ENCODE data around the gene C1QTNF5. TPM values are rescaled to one million over a fixed set of nuclear protein-coding genes. Genes with fewer than 3 reads are reported as not detected.

The C1QTNF5 gene
- total RNA-seq, 1 donor: 6.5 TPM

DNA sequence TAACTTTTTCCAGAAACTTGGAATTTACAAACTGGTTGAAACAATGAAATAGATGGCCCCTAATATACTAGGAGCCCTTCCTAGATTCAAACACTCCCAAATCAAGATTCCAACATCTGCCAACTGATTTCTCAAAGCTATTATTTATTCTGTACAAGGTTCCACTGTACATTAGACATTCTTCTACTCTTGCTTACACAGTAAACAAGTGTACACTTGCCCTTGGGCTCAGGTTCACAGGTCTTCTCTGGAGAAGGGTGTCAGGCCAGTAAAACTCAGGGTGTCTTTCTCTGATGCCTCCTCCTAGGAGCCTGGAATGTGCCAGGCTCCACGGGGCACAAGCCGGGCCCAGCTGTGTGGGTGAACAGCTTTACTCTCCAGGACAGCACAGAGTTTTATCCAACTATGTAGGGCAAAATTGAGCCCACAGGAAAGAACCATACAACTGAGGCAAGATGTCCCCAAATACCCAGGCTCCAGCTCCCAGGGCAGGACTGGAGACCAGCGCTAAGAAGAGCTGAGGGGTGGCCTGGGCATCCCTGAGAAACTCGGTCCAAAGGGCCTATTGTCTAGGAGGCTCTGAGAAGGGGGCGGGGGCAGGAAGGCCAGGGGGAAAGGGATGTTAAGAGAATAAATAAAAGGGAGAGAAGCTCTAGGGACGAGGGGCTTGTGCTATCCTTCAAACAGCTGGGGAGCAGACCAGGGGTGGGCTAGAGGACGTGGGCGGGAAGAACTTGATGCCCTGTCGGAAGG, 14.6 kb upstream of the C1QTNF5 start:
- DNase-seq (ENCODE audit: low read depth): no peak

DNA sequence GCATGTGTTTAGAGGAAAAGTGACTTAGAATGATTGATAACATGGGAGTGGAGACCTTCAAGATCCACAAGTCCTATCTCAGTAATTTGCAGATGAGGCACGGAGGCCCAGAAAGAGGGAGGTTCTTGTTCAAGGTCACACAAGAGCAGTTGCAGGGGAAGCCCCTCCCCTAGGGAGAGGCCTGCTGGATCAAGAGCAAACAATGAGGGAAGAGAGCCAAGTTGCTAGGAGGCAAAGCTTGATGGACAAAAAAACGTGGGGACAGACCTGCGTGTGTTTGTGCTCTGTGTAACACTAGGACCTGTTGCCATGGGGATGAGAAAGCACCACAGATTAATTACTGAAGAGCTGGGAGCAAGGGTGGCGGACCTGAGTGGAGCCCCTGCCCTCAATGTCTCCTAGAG, 12.2 kb upstream of the C1QTNF5 start:
- TF ChIP-seq, protein P1, sequence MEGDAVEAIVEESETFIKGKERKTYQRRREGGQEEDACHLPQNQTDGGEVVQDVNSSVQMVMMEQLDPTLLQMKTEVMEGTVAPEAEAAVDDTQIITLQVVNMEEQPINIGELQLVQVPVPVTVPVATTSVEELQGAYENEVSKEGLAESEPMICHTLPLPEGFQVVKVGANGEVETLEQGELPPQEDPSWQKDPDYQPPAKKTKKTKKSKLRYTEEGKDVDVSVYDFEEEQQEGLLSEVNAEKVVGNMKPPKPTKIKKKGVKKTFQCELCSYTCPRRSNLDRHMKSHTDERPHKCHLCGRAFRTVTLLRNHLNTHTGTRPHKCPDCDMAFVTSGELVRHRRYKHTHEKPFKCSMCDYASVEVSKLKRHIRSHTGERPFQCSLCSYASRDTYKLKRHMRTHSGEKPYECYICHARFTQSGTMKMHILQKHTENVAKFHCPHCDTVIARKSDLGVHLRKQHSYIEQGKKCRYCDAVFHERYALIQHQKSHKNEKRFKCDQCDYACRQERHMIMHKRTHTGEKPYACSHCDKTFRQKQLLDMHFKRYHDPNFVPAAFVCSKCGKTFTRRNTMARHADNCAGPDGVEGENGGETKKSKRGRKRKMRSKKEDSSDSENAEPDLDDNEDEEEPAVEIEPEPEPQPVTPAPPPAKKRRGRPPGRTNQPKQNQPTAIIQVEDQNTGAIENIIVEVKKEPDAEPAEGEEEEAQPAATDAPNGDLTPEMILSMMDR (IDR thresholded peaks at IDR 0.05; ENCODE audit: insufficient read depth, low read depth, low read length): no peak
- DNase-seq (ENCODE audit: low read depth): no peak

More for the DNA sequence above, 14.6 kb upstream of the C1QTNF5 start:
- no peak overlapping the region for H3K4me3 ChIP-seq (ENCODE audit: low read depth, low read length)
- TF ChIP-seq, protein P1 (IDR thresholded peaks at IDR 0.05; ENCODE audit: insufficient read depth, low read depth, low read length): no peak

DNA sequence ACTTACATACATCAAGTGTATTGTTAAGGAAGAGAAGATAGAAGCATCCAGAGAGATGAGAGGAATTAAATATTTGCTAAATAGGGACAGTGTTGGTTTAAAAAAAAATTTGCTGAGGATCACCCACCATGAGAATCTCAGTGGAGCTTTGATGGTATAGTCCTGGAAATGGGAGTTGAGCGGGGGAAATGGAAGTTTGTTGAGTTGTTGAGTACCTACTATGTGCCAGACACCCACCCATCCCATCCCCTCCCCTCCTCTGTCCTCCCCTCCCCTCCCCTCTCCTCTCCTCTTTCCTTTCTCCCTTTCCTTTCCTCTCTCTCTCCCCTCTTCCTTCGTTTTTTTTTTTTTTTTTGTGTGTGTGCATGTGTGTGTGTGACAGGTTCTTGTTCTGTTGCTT, 10.5 kb upstream of the C1QTNF5 start:
- no peak overlapping the region for H3K4me3 ChIP-seq (ENCODE audit: low read depth, low read length)
- no peak for DNase-seq (ENCODE audit: low read depth)
- TF ChIP-seq, protein P1 (IDR thresholded peaks at IDR 0.05; ENCODE audit: insufficient read depth, low read depth, low read length): no peak

More for the DNA sequence above, 12.2 kb upstream of the C1QTNF5 start:
- no peak overlapping the region for H3K4me3 ChIP-seq (ENCODE audit: low read depth, low read length)

DNA sequence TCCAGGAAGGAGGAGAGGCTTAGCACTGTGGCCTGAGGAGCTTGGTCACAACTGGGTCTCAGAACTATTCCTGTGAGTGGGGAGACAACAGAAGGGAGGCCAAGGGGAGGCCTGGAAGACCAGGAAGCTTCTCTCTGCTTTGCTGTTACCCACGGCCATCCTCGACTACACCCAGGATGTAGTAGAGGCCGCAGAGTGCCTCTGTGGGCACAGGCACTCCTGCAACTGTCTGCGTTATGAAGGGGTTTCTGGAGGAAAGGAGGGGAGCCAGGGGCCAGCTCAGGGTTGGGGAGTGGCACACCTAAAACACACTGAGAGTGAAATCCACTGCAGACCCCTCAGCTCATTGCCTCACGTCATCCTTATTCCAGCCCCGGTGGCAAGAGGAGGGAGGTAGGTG, 9.6 kb upstream of the C1QTNF5 start:
- H3K4me3 ChIP-seq (ENCODE audit: low read depth, low read length): no peak overlapping the region
- TF ChIP-seq, protein P1 (IDR thresholded peaks at IDR 0.05; ENCODE audit: insufficient read depth, low read depth, low read length): no peak
- DNase-seq (ENCODE audit: low read depth): no peak

DNA sequence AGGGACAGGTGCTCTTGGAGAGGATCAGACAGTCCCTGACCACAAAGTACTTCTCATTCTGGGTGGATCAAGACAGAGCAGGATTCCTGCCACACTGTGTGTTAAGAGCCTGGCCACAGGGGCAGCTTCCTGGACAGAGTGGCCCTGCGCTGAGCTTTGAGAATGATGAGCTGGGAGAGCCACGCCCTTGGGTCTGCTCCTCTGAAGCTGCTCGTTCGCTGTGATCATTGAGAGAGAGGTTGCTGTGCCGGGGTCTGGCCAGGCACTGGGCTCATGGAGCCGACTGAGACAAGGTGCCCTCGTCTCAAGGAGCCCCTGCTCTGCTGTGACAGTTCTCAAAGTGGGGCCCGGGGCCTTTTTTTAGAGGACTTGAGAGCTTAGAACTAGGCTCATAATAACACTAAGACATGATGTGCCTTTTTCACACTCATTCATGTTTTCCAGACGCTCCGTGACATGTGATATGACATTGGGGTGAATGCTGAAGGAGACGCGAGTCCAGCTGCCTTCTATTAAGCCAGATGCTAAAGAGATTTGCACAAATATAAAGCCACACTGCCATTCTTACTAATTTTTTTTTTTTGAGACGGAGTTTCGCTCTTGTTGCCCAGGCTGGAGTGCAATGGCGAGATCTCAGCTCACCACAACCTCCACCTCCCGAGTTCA, 7.4 kb upstream of the C1QTNF5 start:
- H3K4me3 ChIP-seq (ENCODE audit: low read depth, low read length): no peak overlapping the region
- DNase-seq (ENCODE audit: low read depth): no peak
- TF ChIP-seq, protein P1 (IDR thresholded peaks at IDR 0.05; ENCODE audit: insufficient read depth, low read depth, low read length): no peak

DNA sequence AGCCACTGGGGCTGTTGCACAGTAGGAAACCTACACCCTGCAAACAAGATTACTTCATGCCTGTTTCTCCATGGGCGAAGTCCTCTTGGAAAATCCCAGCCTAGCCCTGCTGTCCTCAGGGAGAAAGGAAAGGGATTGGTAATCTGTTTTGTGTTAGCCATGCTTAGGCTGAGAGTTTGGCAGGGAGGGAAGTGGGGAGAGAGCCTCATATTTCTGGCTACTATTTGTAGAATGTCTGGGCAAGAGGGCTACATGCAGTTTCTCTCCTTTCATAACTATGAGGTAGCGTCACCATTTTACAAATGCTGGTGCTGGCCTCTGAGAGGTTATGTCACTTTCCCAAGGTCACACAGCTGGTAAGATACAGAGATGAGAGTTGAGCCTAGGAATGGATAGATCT, 6.6 kb upstream of the C1QTNF5 start:
- no peak for DNase-seq (ENCODE audit: low read depth)
- H3K4me3 ChIP-seq (ENCODE audit: low read depth, low read length): no peak overlapping the region
- TF ChIP-seq, protein P1 (IDR thresholded peaks at IDR 0.05; ENCODE audit: insufficient read depth, low read depth, low read length): no peak

Measured in fibroblast of villous mesenchyme (primary cell).